BJ (cell line): ENCODE measurements around the gene SLC25A6. TPM values are rescaled to one million over a fixed set of nuclear protein-coding genes. Genes with fewer than 3 reads are reported as not detected.
"Not testable (repeated sequence)": the region's sequence is repeated elsewhere in the genome, so short reads cannot be mapped to it uniquely, and the experiment has no call there.

Source experiments
- CTCF ChIA-PET: fragments of 350-600 bp; formaldehyde crosslinking; extraction: SDS; loops from one replicate; lab custom pipeline; 2021; ENCODE audit warnings: antibody characterized with exemption, inconsistent platforms; lab: Yijun Ruan, JAX
- POLR2A ChIA-PET: fragments of 300-600 bp; sonication (Branson Sonifier 250); formaldehyde crosslinking; extraction: SDS; loops from one replicate; lab custom pipeline; 2021; ENCODE audit warnings: antibody characterized with exemption; lab: Charles Lee
- DNase-seq: peaks from one replicate; pipeline ENCODE4 v3.0.0-alpha.2; 2011; ENCODE audit warnings: low read depth
- H3K27me3 ChIP-seq: 2 replicates; pipeline ENCODE4 v1.6.0; 2011; ENCODE audit warnings: low read length; ENCODE audit not compliant: control insufficient read depth, insufficient read depth
- H3K36me3 ChIP-seq: 2 replicates; pipeline ENCODE4 v1.5.1; 2011; ENCODE audit warnings: low read length; ENCODE audit not compliant: control insufficient read depth, insufficient read depth
- H3K4me3 ChIP-seq: 2 replicates; pipeline ENCODE4 v1.5.1; 2011; ENCODE audit warnings: low read depth, mild to moderate bottlenecking, control low read depth, low read length
- CTCF ChIP-seq: IDR thresholded peaks from 2 replicates; pipeline ENCODE4 v1.5.1; 2011; ENCODE audit warnings: low read depth, mild to moderate bottlenecking, control low read depth, inconsistent platforms, low read length, moderate library complexity; ENCODE audit not compliant: insufficient read depth
- polyA plus RNA-seq: library from polyadenylated mRNA; depleted of rRNA; stranded (reverse); fragments of >200 nt; gene quantifications from 2 replicates; pipeline ENCODE4 v1.2.3, GENCODE V29; 2011

SLC25A6 gene
- polyA plus RNA-seq, 1 experiment, result 598 TPM

GRCh38 chrX:1407035-1407434, 15.1 kb upstream of the SLC25A6 start:
- Histone ChIP-seq H3K4me3 (no peak overlapping the region), H3K27me3 (no peaks in the 10 kb centered on the region), H3K36me3 (peaks cover 15% of the 10 kb centered on the region)
- CTCF ChIA-PET, result no interaction called here
- TF ChIP-seq CTCF, result no peak
- no peak for DNase-seq
- POLR2A ChIA-PET, result no interaction called here

- POLR2A ChIA-PET, CTCF ChIA-PET, H3K27me3 ChIP-seq, H3K4me3 ChIP-seq, DNase-seq: not testable (repeated sequence)
- H3K36me3 ChIP-seq, result peaks cover 16% of the 10 kb centered on the region
Observed at GRCh38 chrX:1405769-1406168, 13.9 kb upstream of the SLC25A6 start.

GRCh38 chrX:1403867-1404266, 12.0 kb upstream of the SLC25A6 start:
- DNase-seq, CTCF ChIA-PET, H3K27me3 ChIP-seq, H3K4me3 ChIP-seq, POLR2A ChIA-PET: not testable (repeated sequence)
- peaks cover 19% of the 10 kb centered on the region for H3K36me3 ChIP-seq

- ChIA-PET CTCF (no interaction called here), POLR2A (no interaction called here)
- no peak overlapping the region for H3K4me3 ChIP-seq
- no peaks in the 10 kb centered on the region for H3K27me3 ChIP-seq
- no peak for DNase-seq
- no peak for TF ChIP-seq CTCF
- H3K36me3 ChIP-seq, result peaks cover 19% of the 10 kb centered on the region
Observed at GRCh38 chrX:1403228-1403627, 11.3 kb upstream of the SLC25A6 start.

- DNase-seq, result no peak
- CTCF ChIA-PET, result no interaction called here
- TF ChIP-seq CTCF, result no peak
- peaks cover 19% of the 10 kb centered on the region for H3K36me3 ChIP-seq
- H3K4me3 ChIP-seq, result no peak overlapping the region
- no peaks in the 10 kb centered on the region for H3K27me3 ChIP-seq
- POLR2A ChIA-PET, result no interaction called here
Observed at GRCh38 chrX:1401611-1402430, 9.9 kb upstream of the SLC25A6 start.

GRCh38 chrX:1400742-1401471, 9.0 kb upstream of the SLC25A6 start:
- Histone ChIP-seq H3K36me3 (peaks cover 18% of the 10 kb centered on the region), H3K27me3 (no peaks in the 10 kb centered on the region), H3K4me3 (no peak overlapping the region)
- ChIA-PET CTCF (no interaction called here), POLR2A (no interaction called here)
- TF ChIP-seq CTCF, result no peak
- no peak for DNase-seq
